ENCODE results near the gene IFNA2. TPM values are rescaled to one million over a fixed set of nuclear protein-coding genes. Genes with fewer than 3 reads are reported as not detected.
A peak's percentile ranks its signal among the peaks of the same experiment; 100 is the strongest.

IFNA2 gene
- total RNA-seq, 1 experiment from 2014 or later: not detected

- no TSS peak for BruUV-seq (replicated peaks)
- DNase-seq (ENCODE audit: low spot score): no peak
- H3K4me3 ChIP-seq (ENCODE audit: low read depth, low read length, poor library complexity, severe bottlenecking): no peak overlapping the region
- TF ChIP-seq CTCF (conservative IDR thresholded peaks at IDR 0.05; ENCODE audit: low read depth, low read length) (no peak), EZH2 (IDR thresholded peaks at IDR 0.05; ENCODE audit: borderline replicate concordance, low read depth, low read length, poor library complexity, severe bottlenecking) (no peak)
- no peaks in the 10 kb centered on the region for H3K9me3 ChIP-seq (ENCODE audit: low read depth, low read length, poor library complexity, severe bottlenecking)
- no peaks in the 10 kb centered on the region for H3K4me1 ChIP-seq (ENCODE audit: insufficient read depth, low read length, poor library complexity, severe bottlenecking)
- no peaks in the 10 kb centered on the region for H3K36me3 ChIP-seq (ENCODE audit: insufficient read depth, low read length, poor library complexity, severe bottlenecking)
- ChIA-PET POLR2A (ENCODE audit: low non-redundant PET) (no interaction called here), CTCF (no interaction called here)
- peaks cover 9% of the 10 kb centered on the region for H3K27me3 ChIP-seq (replicated peaks; ENCODE audit: insufficient read depth, low read depth, low read length, poor library complexity)
- intact Hi-C loops (cut with micrococcal nuclease; ENCODE audit: unreplicated experiment): no loop called here
- H3K27ac ChIP-seq (ENCODE audit: low read depth, low read length, poor library complexity, severe bottlenecking): no peak overlapping the region
These were observed 30.5 kb upstream of the IFNA2 start for GRCh38 chr9:21415493-21416267.

GRCh38 chr9:21414220-21414940, 29.2 kb upstream of the IFNA2 start:
- Histone ChIP-seq H3K27me3 (replicated peaks; ENCODE audit: insufficient read depth, low read depth, low read length, poor library complexity) (peaks cover 9% of the 10 kb centered on the region), H3K27ac (ENCODE audit: low read depth, low read length, poor library complexity, severe bottlenecking) (no peak overlapping the region), H3K4me1 (ENCODE audit: insufficient read depth, low read length, poor library complexity, severe bottlenecking) (no peaks in the 10 kb centered on the region), H3K4me3 (ENCODE audit: low read depth, low read length, poor library complexity, severe bottlenecking) (no peak overlapping the region), H3K36me3 (ENCODE audit: insufficient read depth, low read length, poor library complexity, severe bottlenecking) (no peaks in the 10 kb centered on the region), H3K9me3 (ENCODE audit: low read depth, low read length, poor library complexity, severe bottlenecking) (no peaks in the 10 kb centered on the region)
- intact Hi-C loops (cut with micrococcal nuclease; ENCODE audit: unreplicated experiment): no loop called here
- DNase-seq (ENCODE audit: low spot score): no peak
- BruUV-seq (replicated peaks): no TSS peak
- no peak for TF ChIP-seq EZH2 (IDR thresholded peaks at IDR 0.05; ENCODE audit: borderline replicate concordance, low read depth, low read length, poor library complexity, severe bottlenecking)
- TF ChIP-seq CTCF (conservative IDR thresholded peaks at IDR 0.05; ENCODE audit: low read depth, low read length): no peak
- CTCF ChIA-PET: no interaction called here
- POLR2A ChIA-PET (ENCODE audit: low non-redundant PET): no interaction called here

GRCh38 chr9:21413624-21414023, 28.4 kb upstream of the IFNA2 start:
- POLR2A ChIA-PET (ENCODE audit: low non-redundant PET): no interaction called here
- H3K27ac ChIP-seq (ENCODE audit: low read depth, low read length, poor library complexity, severe bottlenecking): no peak overlapping the region
- CTCF ChIA-PET: no interaction called here
- TF ChIP-seq CTCF (conservative IDR thresholded peaks at IDR 0.05; ENCODE audit: low read depth, low read length) (peak; percentile 29; the same call in 1 of the 2 replicates), EZH2 (IDR thresholded peaks at IDR 0.05; ENCODE audit: borderline replicate concordance, low read depth, low read length, poor library complexity, severe bottlenecking) (no peak)
- no TSS peak for BruUV-seq (replicated peaks)
- intact Hi-C loops (cut with micrococcal nuclease; ENCODE audit: unreplicated experiment): no loop called here
- H3K4me3 ChIP-seq (ENCODE audit: low read depth, low read length, poor library complexity, severe bottlenecking): no peak overlapping the region
- H3K36me3 ChIP-seq (ENCODE audit: insufficient read depth, low read length, poor library complexity, severe bottlenecking): no peaks in the 10 kb centered on the region
- no peak for DNase-seq (ENCODE audit: low spot score)
- H3K27me3 ChIP-seq (replicated peaks; ENCODE audit: insufficient read depth, low read depth, low read length, poor library complexity): peaks cover 9% of the 10 kb centered on the region
- H3K9me3 ChIP-seq (ENCODE audit: low read depth, low read length, poor library complexity, severe bottlenecking): no peaks in the 10 kb centered on the region
- no peaks in the 10 kb centered on the region for H3K4me1 ChIP-seq (ENCODE audit: insufficient read depth, low read length, poor library complexity, severe bottlenecking)
